Choroid plexus epithelial cell (primary cell): ENCODE data around the gene THSD4.

Source experiments
- DNase-seq: peaks from one replicate; pipeline ENCODE4 v3.0.0-alpha.2; 2010; ENCODE audit warnings: low read depth
- H3K4me3 ChIP-seq: 2 replicates; pipeline ENCODE4 v1.5.1; 2011; ENCODE audit warnings: low read depth, mild to moderate bottlenecking, control low read depth, low read length, moderate library complexity
- TF ChIP-seq, protein P1 (sequence below): conservative IDR thresholded peaks from 2 replicates; pipeline ENCODE4 v1.5.1; 2011; ENCODE audit warnings: low read depth, mild to moderate bottlenecking, control low read depth, inconsistent platforms, low read length, moderate library complexity

Gene THSD4

DNA sequence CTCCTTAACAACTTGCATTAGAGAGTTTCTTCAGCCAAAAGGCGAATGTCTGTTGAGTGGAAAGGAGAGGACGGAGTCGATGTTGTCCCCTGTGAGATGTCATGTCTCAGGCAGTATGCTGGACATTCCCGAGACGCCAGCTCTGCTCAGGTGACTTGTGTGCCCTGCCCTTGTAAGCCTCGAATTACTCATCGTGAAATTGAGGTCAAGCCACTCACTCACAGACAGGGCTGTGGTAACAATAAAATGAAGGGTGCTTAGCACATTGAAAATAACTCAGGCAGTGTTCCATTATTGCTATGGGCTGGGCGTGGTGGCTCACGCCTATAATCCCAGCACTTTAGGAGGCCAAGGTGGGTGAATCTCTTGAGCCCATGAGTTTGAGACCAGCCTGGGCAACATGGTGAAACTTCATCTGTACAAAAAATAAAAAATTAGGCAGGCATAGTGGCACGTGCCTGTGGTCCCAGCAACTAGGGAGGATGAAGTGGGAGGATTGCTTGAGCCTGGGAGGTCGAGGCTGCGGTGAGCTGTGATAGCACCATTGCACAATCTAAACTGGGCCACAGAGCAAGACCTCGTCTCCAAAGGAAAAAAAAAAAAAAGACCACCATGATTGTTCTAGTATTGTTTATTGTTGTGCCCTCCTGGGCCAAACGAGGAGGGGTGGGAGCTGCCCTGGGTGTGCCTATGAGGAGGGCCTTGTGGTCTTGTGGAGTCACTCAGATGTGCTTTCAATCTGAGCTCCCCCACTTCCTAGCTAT, 214.4 kb downstream of the THSD4 start:
- TF ChIP-seq, protein P1, sequence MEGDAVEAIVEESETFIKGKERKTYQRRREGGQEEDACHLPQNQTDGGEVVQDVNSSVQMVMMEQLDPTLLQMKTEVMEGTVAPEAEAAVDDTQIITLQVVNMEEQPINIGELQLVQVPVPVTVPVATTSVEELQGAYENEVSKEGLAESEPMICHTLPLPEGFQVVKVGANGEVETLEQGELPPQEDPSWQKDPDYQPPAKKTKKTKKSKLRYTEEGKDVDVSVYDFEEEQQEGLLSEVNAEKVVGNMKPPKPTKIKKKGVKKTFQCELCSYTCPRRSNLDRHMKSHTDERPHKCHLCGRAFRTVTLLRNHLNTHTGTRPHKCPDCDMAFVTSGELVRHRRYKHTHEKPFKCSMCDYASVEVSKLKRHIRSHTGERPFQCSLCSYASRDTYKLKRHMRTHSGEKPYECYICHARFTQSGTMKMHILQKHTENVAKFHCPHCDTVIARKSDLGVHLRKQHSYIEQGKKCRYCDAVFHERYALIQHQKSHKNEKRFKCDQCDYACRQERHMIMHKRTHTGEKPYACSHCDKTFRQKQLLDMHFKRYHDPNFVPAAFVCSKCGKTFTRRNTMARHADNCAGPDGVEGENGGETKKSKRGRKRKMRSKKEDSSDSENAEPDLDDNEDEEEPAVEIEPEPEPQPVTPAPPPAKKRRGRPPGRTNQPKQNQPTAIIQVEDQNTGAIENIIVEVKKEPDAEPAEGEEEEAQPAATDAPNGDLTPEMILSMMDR: no peak
- peak; percentile 76 for DNase-seq
- H3K4me3 ChIP-seq: no peak overlapping the region

- TF ChIP-seq, protein P1: no peak
These were observed 215.4 kb downstream of the THSD4 start for GRCh38 chr15:71330638-71331162.

DNA sequence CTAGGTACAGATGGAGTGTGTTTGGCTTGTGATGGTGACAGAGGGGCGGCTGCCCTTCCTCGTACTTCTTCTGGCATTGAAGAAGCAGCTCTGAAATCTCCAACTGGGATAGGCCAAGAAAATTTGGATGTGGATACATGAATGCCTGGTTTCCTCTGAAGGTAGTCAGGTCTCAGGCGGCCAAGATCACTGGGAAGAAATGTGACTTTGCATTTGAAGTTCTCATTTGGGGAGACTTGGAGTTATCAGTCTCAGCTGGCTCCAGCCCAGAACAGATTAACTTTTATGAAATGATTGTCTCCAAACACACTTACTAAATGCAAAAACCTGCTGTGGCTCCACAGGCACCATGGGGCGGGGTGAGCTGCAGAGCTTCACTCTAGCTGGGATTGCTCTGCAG, 215.9 kb downstream of the THSD4 start:
- no peak overlapping the region for H3K4me3 ChIP-seq
- DNase-seq: no peak
- TF ChIP-seq, protein P1: no peak

More at GRCh38 chr15:71330638-71331162, 215.4 kb downstream of the THSD4 start:
- no peak for DNase-seq
- no peak overlapping the region for H3K4me3 ChIP-seq

DNA sequence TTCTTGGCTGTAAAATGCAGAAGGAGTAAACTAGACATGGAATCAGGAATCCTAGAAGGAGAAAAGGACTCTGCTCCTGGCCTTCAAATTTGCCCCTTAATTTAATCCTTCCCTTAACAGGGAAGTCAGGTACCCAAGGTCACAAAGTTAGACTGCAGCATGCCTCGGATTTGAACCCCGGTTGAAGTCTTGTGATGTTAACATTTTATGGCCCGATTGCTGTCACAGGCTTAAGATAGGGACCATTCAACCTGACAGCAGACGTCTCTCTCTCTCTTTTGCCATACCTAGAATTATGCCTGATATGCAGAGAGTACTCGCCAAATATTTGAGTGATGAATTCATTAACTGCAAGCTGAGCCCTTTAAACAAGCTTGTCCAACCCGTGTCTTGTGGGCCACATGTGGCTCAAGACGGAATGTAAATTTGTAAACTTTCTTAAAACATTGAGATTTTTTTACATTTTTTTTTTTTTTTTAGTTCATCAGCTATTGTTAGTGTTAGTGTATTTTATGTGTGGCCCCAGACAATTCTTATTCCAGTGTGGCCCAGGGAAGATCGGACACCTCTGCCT, 217.2 kb downstream of the THSD4 start:
- H3K4me3 ChIP-seq: no peak overlapping the region
- DNase-seq: peak; percentile 84
- TF ChIP-seq, protein P1: no peak

DNA sequence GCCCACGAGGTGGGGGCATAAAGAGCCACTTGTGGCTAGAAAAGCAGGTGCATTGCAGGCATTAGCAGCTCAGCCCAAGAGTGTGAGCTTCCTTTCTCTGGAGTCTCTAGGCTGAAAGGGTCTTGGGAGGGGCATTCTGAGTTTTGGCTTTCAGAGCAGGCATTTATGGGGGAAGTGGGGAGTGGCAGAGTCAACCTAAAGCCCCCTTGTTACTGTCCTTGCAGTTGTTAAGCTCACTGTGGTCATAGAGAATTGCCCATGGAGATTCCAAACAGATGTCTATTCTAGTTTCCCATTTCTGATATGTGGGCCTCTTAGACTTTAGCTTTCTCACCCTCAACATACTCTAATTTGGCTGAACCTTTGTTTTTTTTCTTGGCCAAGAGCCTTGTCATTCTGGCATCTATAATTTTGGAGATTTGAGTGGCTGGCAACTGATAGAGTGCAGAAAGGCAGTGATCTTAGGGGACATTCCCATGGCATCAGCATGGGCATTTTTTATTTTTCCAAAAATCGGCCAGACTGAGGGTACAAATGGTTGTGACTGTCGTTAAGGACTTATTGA, 217.9 kb downstream of the THSD4 start:
- TF ChIP-seq, protein P1: no peak
- no peak for DNase-seq
- H3K4me3 ChIP-seq: no peak overlapping the region

- peak; percentile 90 for DNase-seq
- TF ChIP-seq, protein P1: no peak
These were observed 218.6 kb downstream of the THSD4 start for GRCh38 chr15:71333839-71334238.

More at GRCh38 chr15:71333839-71334238, 218.6 kb downstream of the THSD4 start:
- no peak overlapping the region for H3K4me3 ChIP-seq
